HepG2 (cell line): ENCODE results near the gene NPIPB13.
"Not testable (repeated sequence)": the region's sequence is repeated elsewhere in the genome, so short reads cannot be mapped to it uniquely, and the experiment has no call there.

Source experiments
- CBX2 ChIP-seq, 2 experiments: fragments of 200-600 bp in 1 of 2; sonication (generic); formaldehyde crosslinking in 1 of 2; IDR thresholded peaks; 2 replicates each; pipeline versions ENCODE4 v1.7.0 to v1.8.1; 2018 to 2022; ENCODE audit warnings: low read depth in 2 of 2, low read length in 1 of 2, mild to moderate bottlenecking in 1 of 2, missing genetic modification reagents in 1 of 2
- CTCF ChIP-seq: sonication (generic); formaldehyde crosslinking; IDR thresholded peaks from 2 replicates; pipeline ENCODE4 v1.5.0; 2020; ENCODE audit warnings: mild to moderate bottlenecking, missing genetic modification reagents, moderate library complexity
- EED ChIP-seq: sonication (generic); formaldehyde crosslinking; IDR thresholded peaks from 2 replicates; pipeline ENCODE4 v1.5.0; 2020; ENCODE audit warnings: mild to moderate bottlenecking, missing genetic modification reagents
- FOXM1 ChIP-seq: sonication (generic); formaldehyde crosslinking; IDR thresholded peaks from 2 replicates; pipeline ENCODE4 v1.5.0; 2020; ENCODE audit warnings: missing genetic modification reagents
- ISL2 ChIP-seq: sonication (generic); formaldehyde crosslinking; IDR thresholded peaks from 2 replicates; pipeline ENCODE4 v1.5.0; 2020; ENCODE audit warnings: missing genetic modification reagents
- ZNF136 ChIP-seq: sonication (generic); formaldehyde crosslinking; IDR thresholded peaks from 2 replicates; pipeline ENCODE4 v1.8.1; 2022; ENCODE audit warnings: low read depth, mild to moderate bottlenecking, moderate library complexity, missing genetic modification reagents
- ZNF253 ChIP-seq: sonication (generic); formaldehyde crosslinking; IDR thresholded peaks from 2 replicates; pipeline ENCODE4 v1.8.0; 2022; ENCODE audit warnings: mild to moderate bottlenecking, missing genetic modification reagents, borderline replicate concordance

- TF ChIP-seq ZNF136 (CRISPR knock-in tag); CBX2 (IDR thresholded peaks at IDR 0.05; ENCODE audit: low read depth, low read length); CBX2 (CRISPR knock-in tag; IDR thresholded peaks at IDR 0.05; ENCODE audit: low read depth); FOXM1 (CRISPR knock-in tag); CTCF (CRISPR knock-in tag); ZNF253; ISL2; EED (CRISPR knock-in tag): not testable (repeated sequence)
Observed at GRCh38 chr16:30207063-30207704, 41.1 kb downstream of the NPIPB13 start.
